GM19023 (cell line): Measurements from ENCODE around the gene ZSCAN12.

Experiments
- ATAC-seq: cut with Tn5 transposase; IDR thresholded peaks from one replicate; pipeline ENCODE4 v1.9.1; 2021; ENCODE audit warnings: mild to moderate bottlenecking, moderate library complexity; ENCODE audit not compliant: unreplicated experiment

The ZSCAN12 gene

DNA sequence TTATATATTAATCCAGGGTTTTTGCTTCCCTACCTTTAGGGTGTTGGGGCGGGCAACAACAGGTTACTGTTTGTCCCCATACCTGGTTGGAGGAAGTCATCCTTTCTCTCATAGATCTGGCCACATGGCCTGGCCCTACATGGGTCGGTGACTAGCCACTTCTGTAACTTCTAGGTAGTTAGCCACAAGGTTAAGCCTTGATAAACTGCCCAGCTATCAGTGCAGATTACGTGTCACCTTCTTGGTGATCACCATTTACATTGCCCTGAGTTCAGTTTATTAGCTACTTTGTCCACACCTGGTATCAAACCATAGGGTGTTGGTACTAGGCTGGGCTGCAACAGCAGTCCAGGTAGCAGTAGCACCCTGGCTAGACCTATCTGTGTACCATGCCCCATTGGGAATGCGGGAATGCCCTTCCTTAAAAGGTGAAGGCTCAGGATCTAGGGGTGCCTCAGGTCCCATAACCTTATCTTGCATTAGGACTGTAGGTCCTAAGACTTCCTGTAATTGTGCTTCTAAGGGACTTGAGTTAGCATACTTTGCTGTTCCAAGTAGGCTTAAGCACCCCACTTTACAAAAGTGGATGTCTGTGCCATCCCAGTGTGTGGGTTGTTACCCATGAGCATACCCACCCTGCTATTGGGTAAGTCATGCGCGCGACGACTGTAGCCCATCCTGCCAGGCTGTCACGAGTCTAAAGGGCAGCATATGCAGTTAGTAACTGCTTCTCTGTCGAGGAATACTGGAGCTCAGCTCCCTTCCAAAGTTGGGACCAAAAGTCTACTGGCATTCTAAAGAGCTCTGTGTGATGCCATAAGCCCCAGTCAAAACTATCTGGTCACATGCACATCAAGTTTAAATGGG, 44.6 kb downstream of the ZSCAN12 start:
- ATAC-seq = no peak

DNA sequence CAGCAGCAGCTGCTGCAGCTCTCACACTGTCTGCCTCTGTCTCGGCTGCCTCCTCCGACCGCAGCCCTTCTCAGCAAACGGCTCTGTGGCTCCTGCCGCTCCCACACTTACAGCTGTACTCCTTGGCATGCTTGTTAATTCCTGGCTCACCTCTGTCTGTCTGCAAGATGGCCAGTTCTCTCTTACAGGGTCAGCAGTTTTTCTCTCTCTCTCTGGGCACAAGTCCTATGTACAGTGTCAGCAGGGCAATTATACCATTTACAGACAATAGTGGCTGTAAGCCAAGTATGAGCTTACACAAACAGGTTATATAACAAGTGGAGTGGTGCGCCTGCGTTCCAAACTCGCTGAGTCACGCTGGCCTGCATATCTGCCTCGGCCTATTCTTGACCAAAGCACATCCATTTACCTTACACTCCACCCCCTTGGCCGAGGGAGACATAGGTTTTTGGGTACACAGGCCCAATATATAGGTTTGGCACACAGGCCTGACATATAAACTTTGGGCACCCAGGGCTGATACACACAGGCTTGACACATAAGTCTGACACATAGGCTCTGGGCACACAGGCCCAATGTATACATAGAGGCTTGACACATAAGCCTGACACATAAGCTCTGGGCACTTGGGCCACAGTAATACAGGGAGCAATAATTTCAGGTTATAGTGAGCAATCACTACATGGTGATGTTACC, 45.4 kb downstream of the ZSCAN12 start:
- no peak for ATAC-seq

DNA sequence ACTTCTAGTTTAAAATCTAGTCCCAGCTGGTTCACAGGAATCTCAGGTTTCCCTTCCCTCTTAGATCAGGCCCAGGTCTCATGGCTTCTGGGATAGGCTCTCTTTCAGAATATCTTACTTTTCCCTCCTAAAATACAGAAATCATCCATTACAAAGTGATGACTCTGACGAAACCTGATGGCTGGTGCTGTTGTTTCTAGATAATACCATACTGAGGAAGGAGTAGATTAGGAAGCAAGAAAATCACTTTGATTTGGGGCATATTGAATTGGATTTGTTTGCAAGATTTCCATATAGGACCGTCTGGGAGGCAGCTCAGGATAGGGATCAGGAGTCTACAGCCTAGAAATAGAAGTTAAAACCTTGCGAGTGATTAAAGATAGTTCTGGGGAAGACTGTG, 46.2 kb downstream of the ZSCAN12 start:
- no peak for ATAC-seq

DNA sequence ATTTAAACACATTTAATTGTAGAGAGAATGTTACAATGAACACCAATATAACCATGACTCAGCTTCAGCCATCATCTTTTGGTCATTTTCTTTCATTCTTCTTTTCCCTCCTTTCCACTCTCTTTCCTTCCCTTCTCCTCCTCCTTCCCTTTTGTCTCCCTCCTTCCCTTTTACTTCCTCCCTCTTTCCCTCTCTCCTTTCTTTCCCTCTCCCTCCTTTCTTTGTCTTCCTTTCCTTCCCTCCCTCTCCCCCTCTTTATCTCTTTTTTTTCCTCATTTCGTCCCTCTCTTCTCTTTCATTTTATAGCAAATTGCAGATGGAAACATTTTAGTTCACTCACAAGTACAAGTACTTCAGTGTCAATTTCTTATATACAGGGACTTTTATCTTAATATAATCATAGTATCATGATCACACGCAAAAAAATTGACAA, 48.0 kb downstream of the ZSCAN12 start:
- no peak for ATAC-seq

DNA sequence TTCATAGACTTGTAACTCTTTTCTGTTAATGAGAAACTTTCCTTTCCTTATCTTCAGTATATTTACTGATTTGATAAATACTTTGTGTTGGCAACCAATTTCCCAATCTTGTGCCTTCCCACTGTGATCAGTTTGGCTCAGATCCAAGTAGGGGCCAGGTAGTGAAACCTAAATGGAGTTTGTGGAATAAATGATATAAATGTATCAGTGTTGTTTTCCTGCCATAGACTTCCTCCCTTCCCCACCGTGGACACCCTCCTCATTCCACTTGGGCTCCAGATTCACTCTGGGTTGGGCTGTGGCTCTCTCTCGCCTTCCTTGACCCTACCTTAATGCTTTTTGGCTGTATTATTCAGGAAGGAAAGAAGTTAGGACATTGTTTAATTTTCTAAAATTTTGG, 48.5 kb downstream of the ZSCAN12 start:
- no peak for ATAC-seq

DNA sequence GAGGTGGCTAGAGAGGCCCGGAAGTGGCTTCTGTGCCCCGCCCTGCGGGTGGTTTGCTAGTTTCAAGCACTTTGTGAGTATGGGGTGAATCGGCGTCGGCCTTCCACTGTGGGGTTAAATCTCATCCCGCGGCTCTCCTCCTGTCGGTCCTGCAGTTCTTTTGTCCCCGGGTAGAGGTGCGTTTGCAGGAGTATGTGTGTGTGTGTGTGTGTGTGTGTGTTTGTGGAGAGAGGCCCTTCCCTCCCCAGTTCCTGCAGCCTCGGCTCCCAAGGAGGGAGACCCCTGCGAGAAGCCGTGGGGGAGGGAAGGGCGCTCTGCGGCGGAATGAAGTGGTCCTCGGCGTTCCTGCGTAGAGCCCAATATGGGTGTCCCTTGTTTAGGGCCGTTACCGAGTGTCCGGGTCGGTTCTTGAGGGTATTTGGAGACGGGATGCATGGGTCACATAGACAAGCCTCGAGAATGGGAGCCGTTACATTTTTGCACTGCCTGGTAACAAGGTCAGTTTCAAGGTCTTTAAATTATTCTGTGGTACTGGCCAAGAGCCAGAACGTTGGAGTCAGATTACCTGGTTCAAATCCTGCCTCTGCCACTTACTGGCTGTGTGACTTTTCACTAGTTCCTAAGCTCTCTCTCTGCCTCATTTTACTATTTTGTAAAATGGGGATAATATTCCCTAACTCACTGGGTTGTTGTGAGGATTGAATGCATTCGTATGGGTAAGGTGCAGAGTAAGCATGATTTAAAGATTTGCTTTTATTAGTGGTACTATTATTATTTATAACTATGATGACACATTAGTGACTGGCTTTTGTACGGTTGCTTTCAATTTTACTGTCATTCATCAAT, 49.4 kb downstream of the ZSCAN12 start, which contains the start of gene ZKSCAN3:
Gene ZKSCAN3, plus strand, starts transcription at position 56 of the 846 bp plus-strand sequence. CDS start 9,640 bp downstream, outside the sequence.
- peak; percentile 98 for ATAC-seq

DNA sequence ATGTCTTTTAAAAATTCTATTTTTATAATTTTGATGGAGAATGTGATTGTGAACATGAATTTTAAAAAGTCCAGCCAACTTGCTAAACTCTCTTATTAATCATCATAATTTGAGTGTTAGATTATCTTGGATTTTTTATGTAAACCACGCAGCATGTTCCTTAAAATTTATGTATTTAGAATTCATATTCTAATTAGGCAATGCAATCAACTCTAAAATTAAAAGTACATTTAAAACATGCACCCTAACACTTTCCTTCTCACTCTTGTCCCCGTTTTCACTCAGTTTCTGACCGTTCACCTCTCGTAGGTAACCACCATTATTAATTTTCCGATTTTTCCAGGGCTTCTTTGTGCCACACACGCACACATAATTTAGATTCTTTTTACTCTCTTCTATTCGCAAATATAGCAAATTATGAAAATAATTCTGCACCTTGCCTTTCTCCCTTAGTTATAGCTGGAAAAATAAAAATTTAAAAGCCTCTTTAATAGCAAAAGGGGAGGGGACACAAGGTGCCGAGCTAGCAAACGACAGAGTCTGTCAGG, 50.1 kb downstream of the ZSCAN12 start:
- ATAC-seq = no peak

DNA sequence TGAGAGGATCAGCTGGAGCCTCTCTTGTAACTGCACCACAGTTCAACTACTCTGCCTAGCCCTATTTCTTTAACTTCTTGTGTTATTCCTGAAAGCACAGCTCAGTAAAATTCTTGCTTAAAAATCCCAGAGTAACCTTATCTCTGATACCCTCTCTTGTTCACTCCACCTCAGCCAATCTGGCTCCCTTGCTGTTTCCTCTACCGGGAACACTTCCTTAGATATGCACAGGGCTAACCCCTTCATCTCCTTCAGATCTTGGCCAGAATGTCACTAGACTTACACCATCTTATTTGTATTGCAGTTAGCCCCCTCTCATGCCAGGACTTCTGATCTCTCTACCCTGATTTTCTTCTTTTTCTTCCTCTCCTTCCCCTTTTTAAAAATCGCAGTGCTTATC, 52.4 kb downstream of the ZSCAN12 start:
- no peak for ATAC-seq

DNA sequence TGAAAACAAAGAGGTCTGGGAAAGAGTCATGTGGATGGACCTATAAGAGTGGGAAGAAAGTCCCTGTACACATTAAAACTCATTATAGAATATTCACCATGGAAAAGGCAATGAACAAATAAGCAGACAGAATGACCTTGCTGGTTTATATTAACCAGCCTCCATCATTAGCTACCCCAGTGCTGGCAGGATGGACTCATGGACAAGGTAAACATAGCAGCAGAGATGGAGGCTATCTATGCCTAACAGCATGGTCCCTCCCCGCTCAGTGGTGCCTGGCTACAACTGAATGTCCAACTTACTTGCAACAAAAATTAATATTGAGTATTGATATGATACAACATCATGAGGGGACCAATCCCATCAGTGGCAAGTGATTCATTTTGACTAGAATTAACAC, 54.3 kb downstream of the ZSCAN12 start:
- no peak for ATAC-seq

DNA sequence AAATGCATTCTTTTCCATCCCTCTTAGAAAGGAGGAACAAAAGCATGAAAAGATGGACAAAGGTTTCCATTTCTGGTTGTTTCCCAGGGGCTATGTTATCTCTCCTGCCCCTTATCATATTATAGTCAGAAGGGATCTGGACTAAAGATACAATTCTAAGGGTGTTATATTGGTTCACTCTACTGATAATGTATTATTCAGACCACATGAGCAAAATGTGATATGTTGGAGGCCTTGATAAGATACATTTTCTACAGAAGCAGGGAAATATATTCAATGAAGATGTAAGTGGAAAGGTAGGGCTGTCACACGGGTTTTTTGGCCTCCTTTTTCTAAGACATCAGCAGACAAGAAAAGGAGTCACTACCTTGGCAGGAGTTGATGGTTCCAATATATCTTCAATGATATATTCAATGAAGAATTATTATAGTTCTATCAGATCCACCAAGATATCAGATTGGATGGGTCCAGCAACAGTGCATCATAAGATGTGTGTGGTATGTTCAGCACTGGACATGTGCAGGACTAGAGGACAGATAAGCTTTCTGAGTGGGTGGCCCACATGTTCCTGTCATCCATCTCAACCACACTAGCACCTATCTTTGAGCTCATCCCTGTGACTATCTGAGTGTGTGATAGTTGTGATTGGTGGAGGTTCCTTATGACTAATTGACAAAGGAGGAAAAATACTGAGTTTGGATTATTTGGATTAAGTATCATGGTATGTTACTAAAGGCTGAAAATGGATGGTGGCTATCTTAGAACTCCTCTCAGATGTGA, 55.5 kb downstream of the ZSCAN12 start:
- ATAC-seq = no peak

DNA sequence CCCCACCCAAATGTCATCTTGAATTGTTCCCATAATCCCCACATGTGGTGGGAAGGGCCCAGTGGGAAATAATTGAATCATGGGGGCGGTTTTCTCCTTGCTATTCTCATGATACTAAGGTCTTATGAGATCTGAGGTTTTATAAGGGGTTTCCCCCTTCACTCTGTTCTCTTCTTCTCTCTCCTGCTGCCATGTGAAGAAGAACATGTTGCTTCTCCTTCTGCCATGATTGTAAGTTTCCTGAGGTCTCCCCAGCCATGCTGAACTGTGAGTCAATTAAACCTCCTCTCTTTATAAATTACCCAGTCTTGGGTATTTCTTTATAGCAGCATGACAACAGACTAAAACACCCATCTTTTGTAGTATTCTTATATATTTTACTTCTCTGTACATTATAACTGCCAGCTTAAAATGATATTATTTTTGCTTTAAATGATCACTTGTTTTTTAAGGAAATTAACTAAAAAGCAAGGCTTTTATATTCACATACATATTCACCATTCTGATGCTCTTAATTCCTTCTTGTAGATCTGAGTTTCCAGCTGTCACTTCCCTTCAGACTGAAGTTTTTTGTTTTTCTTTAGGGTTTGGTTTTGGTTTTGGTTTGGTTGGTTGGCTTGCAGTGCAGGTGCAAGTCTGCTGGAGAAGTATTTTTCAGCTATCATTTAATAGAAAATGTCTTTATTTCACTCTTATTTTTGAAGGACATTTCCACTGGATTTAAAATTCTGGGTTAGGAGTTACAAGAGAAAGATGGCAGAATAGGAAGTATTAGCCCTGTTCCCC, 59.0 kb downstream of the ZSCAN12 start:
- no peak for ATAC-seq

DNA sequence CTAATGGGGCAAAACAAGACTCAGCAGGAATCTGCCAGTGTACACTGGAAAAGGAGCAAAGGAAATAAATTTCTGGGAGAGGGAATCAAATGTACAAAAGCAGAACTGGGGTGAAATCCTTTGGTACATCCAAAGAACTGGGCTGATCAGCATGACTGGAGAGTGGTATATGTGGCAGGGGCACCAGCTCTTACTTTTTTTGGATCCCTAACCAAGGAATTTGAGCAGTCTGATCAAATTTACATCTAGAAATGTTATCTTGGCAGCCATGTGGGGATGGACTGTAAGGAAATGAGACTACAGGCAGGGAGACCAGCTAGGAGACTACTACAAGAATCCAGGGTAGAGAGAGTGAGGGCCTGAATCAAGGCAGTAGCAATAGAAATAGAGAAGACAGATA, 62.4 kb downstream of the ZSCAN12 start:
- no peak for ATAC-seq

DNA sequence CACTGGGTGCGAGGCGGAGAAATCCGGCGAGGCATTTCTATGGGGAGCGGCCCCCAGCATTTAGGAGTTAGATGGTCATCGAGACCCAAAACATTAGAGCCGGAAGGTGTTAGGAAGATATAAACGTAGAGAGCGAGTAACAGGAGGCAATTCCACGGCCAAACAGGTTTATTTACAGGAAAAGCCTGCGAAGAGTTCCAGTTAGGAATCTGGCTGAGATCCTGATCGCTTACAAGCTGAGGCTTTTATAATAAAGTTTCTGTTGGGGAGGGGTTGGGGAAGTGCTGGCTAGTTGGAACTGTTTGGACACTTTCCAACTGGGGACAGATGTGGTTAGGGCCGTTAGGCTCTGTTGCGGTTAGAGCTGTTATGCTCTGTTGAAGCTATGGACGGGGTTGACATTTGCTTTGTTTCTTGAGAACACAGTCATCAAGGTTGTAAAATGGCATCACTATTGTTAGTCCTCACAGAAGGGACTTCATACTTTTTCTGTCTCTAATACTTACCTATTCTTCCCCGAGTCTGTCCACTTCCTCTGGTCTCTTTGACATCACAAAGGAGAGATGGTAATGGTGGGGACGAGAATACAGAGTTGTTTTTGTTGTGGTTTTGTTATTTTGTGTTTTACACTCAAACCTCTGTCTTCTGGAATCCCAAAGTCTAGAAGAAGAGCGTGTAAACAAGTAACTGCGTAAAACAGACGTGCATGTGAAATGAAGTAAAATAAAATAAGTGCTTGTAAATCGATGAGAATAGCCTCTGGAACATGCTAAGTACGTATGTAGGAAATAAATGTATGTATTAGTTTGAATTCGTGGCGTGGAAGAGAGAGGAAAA, 63.0 kb downstream of the ZSCAN12 start:
- peak; percentile 27 for ATAC-seq

DNA sequence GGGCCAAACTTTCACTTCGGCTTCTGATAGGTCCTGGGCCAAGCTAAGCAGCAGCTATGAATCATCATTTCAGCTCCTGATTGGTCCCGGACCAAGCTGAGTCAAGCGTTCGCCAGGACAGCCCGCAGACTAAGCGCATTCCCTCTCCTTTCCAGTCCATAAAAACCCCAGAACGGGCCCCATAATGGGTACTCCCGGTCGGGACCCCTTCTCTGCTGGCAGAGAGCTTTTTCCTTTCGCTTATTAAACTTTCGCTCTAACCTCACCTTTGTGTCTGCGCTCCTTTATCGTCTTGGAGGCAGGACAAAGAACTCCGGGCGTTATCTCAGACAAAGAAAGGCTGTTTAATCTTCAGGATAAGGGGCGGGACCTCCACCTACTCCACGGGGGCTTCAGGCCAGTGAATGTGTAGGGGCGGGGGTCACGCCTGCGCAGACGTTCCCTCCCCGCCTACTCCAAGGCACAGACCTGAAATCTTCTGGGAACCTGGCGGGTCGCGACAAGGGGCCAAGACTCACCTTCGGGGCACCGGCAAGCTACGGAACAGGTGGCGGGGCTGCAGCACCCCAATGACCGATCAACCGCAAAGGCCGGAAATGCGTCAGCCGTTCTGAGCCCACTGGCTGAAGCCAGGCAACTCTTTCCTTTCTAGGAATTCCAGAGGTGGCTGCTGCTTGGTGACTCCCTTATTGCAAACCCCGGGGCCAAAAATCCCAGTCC, 63.8 kb downstream of the ZSCAN12 start, which contains the start of gene ZSCAN31:
Gene ZSCAN31, minus strand, starts transcription at position 585 of the 720 bp plus-strand sequence. CDS start 6,465 bp downstream, outside the sequence.
- ATAC-seq = peak; percentile 90

DNA sequence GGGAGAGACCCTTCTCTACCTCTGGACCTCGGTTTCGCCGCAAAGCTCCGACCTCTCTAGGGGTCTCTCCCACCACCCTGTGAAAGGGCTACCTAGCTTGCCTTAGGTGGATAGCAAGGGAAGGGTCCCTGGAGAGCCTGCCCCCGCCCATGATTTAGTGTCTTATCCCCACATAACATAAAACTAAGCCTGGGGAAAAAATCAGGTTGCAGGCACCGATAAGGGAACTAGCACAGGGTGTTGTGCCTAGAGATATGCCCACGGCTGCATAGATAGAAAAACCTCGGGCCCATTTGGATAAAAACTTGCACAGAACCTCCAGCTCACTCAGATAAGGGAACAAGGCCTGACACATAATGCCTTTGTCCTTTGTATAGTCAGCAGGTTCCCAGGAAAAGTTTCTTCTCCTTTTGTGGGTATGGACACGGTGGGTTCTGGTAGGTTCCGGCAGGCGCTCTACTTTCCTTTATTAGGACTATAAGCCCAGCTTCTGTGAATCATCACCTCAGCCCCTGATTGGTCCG, 64.4 kb downstream of the ZSCAN12 start:
- no peak for ATAC-seq

DNA sequence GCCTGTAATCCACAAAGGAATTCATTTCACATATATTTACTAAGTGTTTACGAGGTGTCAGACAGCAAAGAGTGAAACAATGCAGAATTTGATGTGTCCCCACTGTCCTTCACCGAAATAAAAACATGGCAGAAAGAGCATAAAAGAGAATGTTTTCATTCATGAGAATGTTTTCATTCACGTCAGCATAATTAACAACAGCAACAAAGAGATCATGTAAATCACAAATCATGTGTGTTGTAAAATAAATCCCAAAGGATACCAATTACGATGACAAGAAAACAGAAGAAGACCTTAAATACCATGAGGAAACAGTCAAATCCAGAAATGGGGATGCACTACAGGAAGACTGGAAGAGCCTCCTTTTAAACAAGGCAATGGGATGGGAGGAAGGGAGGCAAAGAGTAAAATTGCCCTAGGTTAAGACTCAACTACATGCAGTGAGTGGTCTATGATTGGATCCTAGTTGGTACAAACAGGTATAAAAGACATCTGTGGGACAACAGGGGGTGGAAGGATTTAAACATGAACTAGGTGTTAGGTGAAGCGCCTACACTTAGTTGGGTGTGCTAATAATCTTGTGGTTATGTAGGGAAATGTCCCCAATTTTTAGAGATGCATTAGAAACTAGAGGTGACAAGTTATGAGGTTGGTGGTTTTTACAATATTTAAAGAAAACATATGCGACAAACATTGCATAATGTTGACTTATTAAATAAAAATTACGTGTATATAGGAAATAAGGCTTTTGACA, 65.1 kb downstream of the ZSCAN12 start:
- ATAC-seq = no peak

DNA sequence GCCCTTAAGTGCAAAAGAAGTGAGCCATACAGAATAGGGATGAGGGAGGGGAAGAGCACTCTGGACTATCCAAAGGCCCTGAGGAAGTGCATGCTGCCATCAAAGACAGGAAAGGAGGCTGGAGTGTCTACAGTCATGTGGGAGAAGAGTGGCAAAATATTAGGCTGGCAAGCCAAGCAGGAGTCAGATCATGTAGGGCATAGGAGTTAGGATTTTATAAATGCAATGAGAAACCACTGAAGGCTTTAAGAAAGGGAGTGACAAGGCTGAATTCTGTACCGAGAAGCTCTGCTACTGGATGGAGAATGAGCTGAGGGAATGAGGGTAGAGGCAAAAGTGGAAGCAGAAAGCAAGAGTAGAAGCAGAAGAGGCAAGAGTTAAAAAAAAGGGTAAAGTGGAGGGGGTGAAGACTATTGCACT, 65.9 kb downstream of the ZSCAN12 start:
- no peak for ATAC-seq
